Measurements from ENCODE around the gene UTP20.

The UTP20 gene

DNA sequence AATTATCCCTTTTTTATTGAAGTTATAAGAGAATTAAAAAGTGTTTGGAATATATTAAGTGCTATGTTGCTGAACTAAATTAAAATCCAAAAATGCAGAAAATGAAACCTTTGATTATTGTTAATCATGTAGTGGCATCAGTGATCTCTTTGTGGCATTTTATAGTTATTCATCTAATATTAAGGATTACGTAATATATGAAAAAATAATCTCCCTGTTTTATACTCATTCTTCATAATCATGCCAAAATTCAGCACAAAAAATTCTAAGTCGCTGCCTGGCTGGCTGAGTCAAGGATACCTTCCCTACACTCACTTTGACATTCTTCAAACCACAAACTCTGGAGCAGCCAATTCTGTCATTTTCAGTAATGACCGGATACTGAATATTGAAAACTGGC lies 64.0 kb downstream of the UTP20 start:
- H3K4me3 ChIP-seq (ENCODE audit: low read depth, low read length) = no peak overlapping the region
- no peaks in the 10 kb centered on the region for H3K36me3 ChIP-seq (ENCODE audit: control insufficient read depth, insufficient read depth, low read length)
- H3K4me2 ChIP-seq (ENCODE audit: low read length) = no peak overlapping the region
- no peak overlapping the region for H3K9ac ChIP-seq
- H3K4me1 ChIP-seq = no peaks in the 10 kb centered on the region
- no peak overlapping the region for H2AFZ ChIP-seq
- H3K9me3 ChIP-seq (ENCODE audit: control insufficient read depth, low read length) = no peaks in the 10 kb centered on the region
- H3K79me2 ChIP-seq = no peaks in the 10 kb centered on the region
- TF ChIP-seq, protein P1, sequence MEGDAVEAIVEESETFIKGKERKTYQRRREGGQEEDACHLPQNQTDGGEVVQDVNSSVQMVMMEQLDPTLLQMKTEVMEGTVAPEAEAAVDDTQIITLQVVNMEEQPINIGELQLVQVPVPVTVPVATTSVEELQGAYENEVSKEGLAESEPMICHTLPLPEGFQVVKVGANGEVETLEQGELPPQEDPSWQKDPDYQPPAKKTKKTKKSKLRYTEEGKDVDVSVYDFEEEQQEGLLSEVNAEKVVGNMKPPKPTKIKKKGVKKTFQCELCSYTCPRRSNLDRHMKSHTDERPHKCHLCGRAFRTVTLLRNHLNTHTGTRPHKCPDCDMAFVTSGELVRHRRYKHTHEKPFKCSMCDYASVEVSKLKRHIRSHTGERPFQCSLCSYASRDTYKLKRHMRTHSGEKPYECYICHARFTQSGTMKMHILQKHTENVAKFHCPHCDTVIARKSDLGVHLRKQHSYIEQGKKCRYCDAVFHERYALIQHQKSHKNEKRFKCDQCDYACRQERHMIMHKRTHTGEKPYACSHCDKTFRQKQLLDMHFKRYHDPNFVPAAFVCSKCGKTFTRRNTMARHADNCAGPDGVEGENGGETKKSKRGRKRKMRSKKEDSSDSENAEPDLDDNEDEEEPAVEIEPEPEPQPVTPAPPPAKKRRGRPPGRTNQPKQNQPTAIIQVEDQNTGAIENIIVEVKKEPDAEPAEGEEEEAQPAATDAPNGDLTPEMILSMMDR (IDR thresholded peaks at IDR 0.05) = no peak
- no peaks in the 10 kb centered on the region for H3K27me3 ChIP-seq (ENCODE audit: control insufficient read depth, insufficient read depth, low read length)
- H3K27ac ChIP-seq = no peak overlapping the region

DNA sequence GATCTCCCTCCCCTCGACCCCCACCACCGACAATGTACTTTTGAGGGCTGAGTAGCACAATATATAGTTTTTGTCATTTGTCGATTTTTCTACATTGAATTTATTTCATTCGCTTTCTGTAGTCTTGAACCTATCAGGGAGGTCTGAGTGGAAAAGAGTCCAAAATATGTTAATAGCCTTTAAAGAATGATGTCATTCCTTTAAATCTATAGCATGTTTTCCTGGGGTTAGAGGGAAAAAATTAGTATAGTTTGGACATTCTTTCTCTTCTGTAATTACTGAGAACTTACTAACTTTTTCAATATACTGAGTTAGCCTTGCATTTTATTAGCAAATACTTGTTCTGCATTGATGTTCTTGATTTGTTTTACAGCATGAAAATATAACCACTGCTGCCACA lies 71.8 kb downstream of the UTP20 start:
- no peaks in the 10 kb centered on the region for H3K4me1 ChIP-seq
- no peak overlapping the region for H2AFZ ChIP-seq
- no peak overlapping the region for H3K27ac ChIP-seq
- no peak overlapping the region for H3K9ac ChIP-seq
- H3K4me2 ChIP-seq (ENCODE audit: low read length) = no peak overlapping the region
- no peaks in the 10 kb centered on the region for H3K9me3 ChIP-seq (ENCODE audit: control insufficient read depth, low read length)
- H3K4me3 ChIP-seq (ENCODE audit: low read depth, low read length) = no peak overlapping the region
- H3K27me3 ChIP-seq (ENCODE audit: control insufficient read depth, insufficient read depth, low read length) = no peaks in the 10 kb centered on the region
- TF ChIP-seq, protein P1 (IDR thresholded peaks at IDR 0.05) = no peak
- no peaks in the 10 kb centered on the region for H3K79me2 ChIP-seq
- no peaks in the 10 kb centered on the region for H3K36me3 ChIP-seq (ENCODE audit: control insufficient read depth, insufficient read depth, low read length)

DNA sequence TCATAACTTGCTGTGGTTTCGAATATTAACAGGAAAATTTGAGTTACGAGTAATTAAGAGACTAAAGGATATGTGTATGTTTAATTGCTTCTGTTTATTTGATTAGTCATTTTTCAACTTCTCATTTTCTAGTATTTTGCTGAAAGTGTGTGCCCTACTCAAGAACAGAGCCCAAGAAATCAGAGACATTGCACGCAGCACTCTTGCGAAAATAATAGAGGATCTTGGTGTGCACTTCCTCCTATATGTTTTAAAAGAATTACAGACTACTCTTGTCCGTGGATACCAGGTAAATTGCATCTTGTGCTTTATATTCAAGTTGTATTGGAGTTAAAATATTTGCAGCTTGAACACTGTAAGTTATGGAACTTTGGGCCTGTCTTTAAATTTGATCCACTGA lies 76.9 kb downstream of the UTP20 start:
- Histone ChIP-seq H3K4me2 (ENCODE audit: low read length) (no peak overlapping the region), H3K4me3 (ENCODE audit: low read depth, low read length) (no peak overlapping the region), H3K4me1 (no peaks in the 10 kb centered on the region), H3K79me2 (no peaks in the 10 kb centered on the region), H2AFZ (no peak overlapping the region), H3K27ac (no peak overlapping the region), H3K9me3 (ENCODE audit: control insufficient read depth, low read length) (no peaks in the 10 kb centered on the region), H3K27me3 (ENCODE audit: control insufficient read depth, insufficient read depth, low read length) (no peaks in the 10 kb centered on the region), H3K9ac (no peak overlapping the region), H3K36me3 (ENCODE audit: control insufficient read depth, insufficient read depth, low read length) (no peaks in the 10 kb centered on the region)
- TF ChIP-seq, protein P1 (IDR thresholded peaks at IDR 0.05) = no peak

DNA sequence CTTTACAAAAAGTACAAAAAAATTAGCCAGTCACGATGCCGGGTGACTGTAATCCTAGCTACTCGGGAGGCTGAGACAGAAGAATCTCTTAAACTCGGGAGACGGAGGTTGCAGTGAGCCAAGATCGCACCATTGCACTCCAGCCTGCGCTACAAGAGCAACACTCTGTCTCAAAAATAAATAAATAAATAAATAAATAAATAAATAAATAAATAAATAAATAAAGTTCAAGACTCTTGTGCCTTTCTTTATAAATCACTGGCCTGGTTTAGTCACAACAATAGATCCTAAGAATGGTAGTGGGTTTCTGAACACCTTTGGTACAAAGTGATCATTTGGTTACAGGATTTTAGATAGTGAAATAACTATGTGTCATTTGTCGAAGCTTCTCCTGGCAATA lies 81.5 kb downstream of the UTP20 start:
- Histone ChIP-seq H3K4me1 (no peaks in the 10 kb centered on the region), H3K79me2 (no peaks in the 10 kb centered on the region), H3K9me3 (ENCODE audit: control insufficient read depth, low read length) (no peaks in the 10 kb centered on the region), H3K27ac (no peak overlapping the region), H3K4me3 (ENCODE audit: low read depth, low read length) (no peak overlapping the region), H3K36me3 (ENCODE audit: control insufficient read depth, insufficient read depth, low read length) (no peaks in the 10 kb centered on the region), H3K27me3 (ENCODE audit: control insufficient read depth, insufficient read depth, low read length) (no peaks in the 10 kb centered on the region), H3K9ac (no peak overlapping the region), H3K4me2 (ENCODE audit: low read length) (no peak overlapping the region), H2AFZ (no peak overlapping the region)
- TF ChIP-seq, protein P1 (IDR thresholded peaks at IDR 0.05) = no peak

DNA sequence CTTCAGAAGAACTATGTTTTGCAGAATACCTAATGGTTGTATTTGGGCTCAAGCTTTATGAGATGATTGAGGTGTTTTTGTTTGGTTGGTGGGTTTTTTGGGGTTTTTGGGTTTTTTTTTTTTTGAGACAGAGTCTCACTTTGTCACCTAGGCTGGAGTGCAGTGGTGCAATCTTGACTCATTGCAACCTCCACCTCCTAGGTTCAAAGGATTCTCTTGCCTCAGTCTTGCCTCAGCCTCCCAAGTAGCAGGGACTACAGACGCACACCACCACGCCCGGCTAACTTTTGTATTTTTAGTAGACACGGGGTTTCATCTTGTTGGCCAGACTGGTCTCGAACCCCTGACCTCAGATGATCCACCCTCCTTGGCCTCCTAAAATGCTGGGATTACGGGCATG lies 88.1 kb downstream of the UTP20 start:
- Histone ChIP-seq H3K27ac (no peak overlapping the region), H3K9ac (no peak overlapping the region), H3K4me1 (no peaks in the 10 kb centered on the region), H3K27me3 (ENCODE audit: control insufficient read depth, insufficient read depth, low read length) (no peaks in the 10 kb centered on the region), H3K79me2 (no peaks in the 10 kb centered on the region), H3K4me2 (ENCODE audit: low read length) (no peak overlapping the region), H2AFZ (no peak overlapping the region), H3K9me3 (ENCODE audit: control insufficient read depth, low read length) (no peaks in the 10 kb centered on the region), H3K4me3 (ENCODE audit: low read depth, low read length) (no peak overlapping the region), H3K36me3 (ENCODE audit: control insufficient read depth, insufficient read depth, low read length) (no peaks in the 10 kb centered on the region)
- TF ChIP-seq, protein P1 (IDR thresholded peaks at IDR 0.05) = no peak
